H1 (cell line): ENCODE data around the gene SPATS2. TPM values are rescaled to one million over a fixed set of nuclear protein-coding genes. Genes with fewer than 3 reads are reported as not detected.

Source experiments
- CTCF ChIA-PET: fragments of 300-600 bp; sonication (Branson Sonifier 250); formaldehyde crosslinking; loops from one replicate; lab custom pipeline; 2021; ENCODE audit not compliant: partially characterized antibody; lab: Charles Lee
- POLR2A ChIA-PET: fragments of 300-600 bp; sonication (Branson Sonifier 250); formaldehyde crosslinking; loops from one replicate; lab custom pipeline; 2021; ENCODE audit warnings: inconsistent platforms; ENCODE audit not compliant: partially characterized antibody; lab: Charles Lee
- DNase-seq, 2 experiments: peaks; one replicate each; pipeline versions ENCODE4 v3.0.0 to v3.0.0-alpha.2; 2010 to 2022; ENCODE audit warnings: low spot score in 2 of 2, low read depth in 1 of 2, mixed read lengths in 1 of 2
- FAIRE-seq: peaks from 2 replicates; lab custom pipeline; 2011; peaks lifted over from hg19 to GRCh38; lab: Jason Lieb, UNC
- H2AFZ ChIP-seq: 2 replicates; pipeline ENCODE4 v1.8.1; 2012; ENCODE audit warnings: low read length, inconsistent platforms
- H2AK5ac ChIP-seq: 2 replicates; pipeline ENCODE4 v1.6.1; 2013; ENCODE audit warnings: low read depth, low read length
- H2BK120ac ChIP-seq: replicated peaks from 2 replicates; pipeline ENCODE3; 2013; ENCODE audit warnings: low read depth, low read length, inconsistent platforms
- H2BK12ac ChIP-seq: 2 replicates; pipeline ENCODE4 v1.6.1; 2013; ENCODE audit warnings: low read depth, low read length
- H2BK15ac ChIP-seq: 2 replicates; pipeline ENCODE4 v1.6.1; 2013; ENCODE audit warnings: low read length
- H2BK20ac ChIP-seq: 2 replicates; pipeline ENCODE4 v1.6.1; 2013; ENCODE audit warnings: low read length
- H2BK5ac ChIP-seq: 2 replicates; pipeline ENCODE4 v1.6.1; 2013; ENCODE audit warnings: low read depth, low read length
- H3K14ac ChIP-seq: 2 replicates; pipeline ENCODE4 v1.6.1; 2013; ENCODE audit warnings: inconsistent platforms; ENCODE audit not compliant: insufficient read length
- H3K18ac ChIP-seq: 2 replicates; pipeline ENCODE4 v1.6.1; 2013; ENCODE audit warnings: low read length; ENCODE audit errors: extremely low read depth
- H3K23ac ChIP-seq: 2 replicates; pipeline ENCODE4 v1.6.1; 2013; ENCODE audit warnings: inconsistent platforms; ENCODE audit not compliant: insufficient read length
- H3K23me2 ChIP-seq: 2 replicates; pipeline ENCODE4 v1.6.1; 2013; ENCODE audit warnings: low read depth, low read length
- H3K27ac ChIP-seq: 2 replicates; pipeline ENCODE4 v1.6.1; 2011; ENCODE audit warnings: low read depth, low read length, inconsistent platforms
- H3K27me3 ChIP-seq, 4 experiments: replicated peaks in 1 of 4; 1 replicate in 1 of 4; 2 replicates in 3 of 4; pipeline versions ENCODE4 v1.6.1 to v1.8.1; 2011 to 2013; ENCODE audit warnings: low read length in 3 of 4, mild to moderate bottlenecking in 3 of 4, inconsistent platforms in 2 of 4, mixed read lengths in 2 of 4, moderate library complexity in 1 of 4; ENCODE audit not compliant: control insufficient read depth in 3 of 4, insufficient read depth in 3 of 4; ENCODE audit errors: extremely low read depth in 1 of 4
- H3K36me3 ChIP-seq, 4 experiments: 2 replicates each; pipeline versions ENCODE4 v1.6.1 to v1.8.1; 2011 to 2013; ENCODE audit warnings: mild to moderate bottlenecking in 4 of 4, low read length in 3 of 4, moderate library complexity in 2 of 4, control low read depth in 1 of 4, inconsistent platforms in 1 of 4; ENCODE audit not compliant: insufficient read depth in 4 of 4, control insufficient read depth in 2 of 4
- H3K4ac ChIP-seq: replicated peaks from 2 replicates; pipeline ENCODE3; 2013; ENCODE audit warnings: low read length, low read depth, mixed read lengths, inconsistent platforms; ENCODE audit not compliant: insufficient read length
- H3K4me1 ChIP-seq, 4 experiments: replicated peaks in 1 of 4; 1 replicate in 1 of 4; 2 replicates in 3 of 4; pipeline versions ENCODE4 v1.6.1 to v1.8.1; 2011 to 2013; ENCODE audit warnings: low read length in 3 of 4, inconsistent platforms in 2 of 4, mixed read lengths in 1 of 4; ENCODE audit not compliant: insufficient read depth in 4 of 4, control insufficient read depth in 3 of 4
- H3K4me2 ChIP-seq, 2 experiments: 2 replicates each; pipeline versions ENCODE4 v1.6.1 to v1.8.1; 2011 to 2013; ENCODE audit warnings: low read depth in 2 of 2, low read length in 2 of 2, control low read depth in 1 of 2, inconsistent platforms in 1 of 2, mild to moderate bottlenecking in 1 of 2; ENCODE audit not compliant: insufficient read depth in 1 of 2
- H3K4me3 ChIP-seq, 4 experiments: fragments of 200-600, 300-600 bp in 1 of 4; sonication (generic), shearing (Covaris generic), sonication (Bioruptor Twin) in 1 of 4; 2 replicates each; pipeline versions ENCODE4 v1.5.1 to v1.8.1; 2011 to 2016; ENCODE audit warnings: low read length in 4 of 4, low read depth in 3 of 4, control low read depth in 2 of 4, inconsistent platforms in 2 of 4, mild to moderate bottlenecking in 2 of 4, mixed read lengths in 1 of 4, moderate library complexity in 1 of 4; ENCODE audit not compliant: insufficient read depth in 2 of 4; ENCODE audit errors: extremely low read depth in 1 of 4
- H3K56ac ChIP-seq: replicated peaks from 2 replicates; pipeline ENCODE3; 2013; ENCODE audit warnings: low read depth, mild to moderate bottlenecking, mixed read lengths, low read length, inconsistent platforms; ENCODE audit not compliant: insufficient read length
- H3K79me1 ChIP-seq: 2 replicates; pipeline ENCODE4 v1.6.1; 2013; ENCODE audit warnings: low read depth, low read length, control low read depth
- H3K79me2 ChIP-seq, 2 experiments: 2 replicates each; pipeline versions ENCODE4 v1.6.1 to v1.8.1; 2012 to 2013; ENCODE audit warnings: low read length in 2 of 2, mild to moderate bottlenecking in 2 of 2, inconsistent platforms in 1 of 2; ENCODE audit not compliant: insufficient read depth in 2 of 2, control insufficient read depth in 1 of 2
- H3K9ac ChIP-seq, 4 experiments: replicated peaks in 1 of 4; 1 replicate in 1 of 4; 2 replicates in 3 of 4; pipeline versions ENCODE4 v1.6.1 to v1.8.1; 2011 to 2013; ENCODE audit warnings: low read depth in 3 of 4, low read length in 3 of 4, control low read depth in 2 of 4, mild to moderate bottlenecking in 2 of 4, moderate library complexity in 2 of 4, inconsistent platforms in 1 of 4; ENCODE audit errors: extremely low read depth in 1 of 4
- H3K9me3 ChIP-seq, 2 experiments: 2 replicates each; pipeline versions ENCODE4 v1.6.1 to v1.8.1; 2012 to 2013; ENCODE audit warnings: mild to moderate bottlenecking in 2 of 2, moderate library complexity in 2 of 2, control low read depth in 1 of 2, inconsistent platforms in 1 of 2, low read depth in 1 of 2, low read length in 1 of 2, mixed read lengths in 1 of 2; ENCODE audit not compliant: insufficient read depth in 2 of 2
- H4K20me1 ChIP-seq, 2 experiments: replicated peaks in 1 of 2; 2 replicates each; pipeline versions ENCODE3 to v1.8.1; 2011 to 2013; ENCODE audit warnings: inconsistent platforms in 2 of 2, low read length in 2 of 2, mild to moderate bottlenecking in 1 of 2; ENCODE audit not compliant: insufficient read depth in 2 of 2, control insufficient read depth in 1 of 2
- H4K5ac ChIP-seq: 2 replicates; pipeline ENCODE4 v1.6.1; 2013; ENCODE audit warnings: low read length, low read depth, mixed read lengths, inconsistent platforms; ENCODE audit not compliant: insufficient read length
- H4K8ac ChIP-seq: 2 replicates; pipeline ENCODE4 v1.8.0; 2013; ENCODE audit warnings: mild to moderate bottlenecking, moderate library complexity, low read length, inconsistent platforms; ENCODE audit not compliant: insufficient read depth; ENCODE audit errors: extremely low read depth
- H4K91ac ChIP-seq: replicated peaks from 2 replicates; pipeline ENCODE3; 2013; ENCODE audit warnings: low read length, mixed read lengths, inconsistent platforms; ENCODE audit not compliant: insufficient read length
- CEBPB ChIP-seq: IDR thresholded peaks from 2 replicates; pipeline ENCODE4 v1.6.1; 2012; ENCODE audit warnings: low read depth, low read length
- CTCF ChIP-seq, 3 experiments: IDR thresholded peaks; 1 replicate in 2 of 3; 2 replicates in 1 of 3; pipeline versions ENCODE4 v1.5.1 to v1.6.1; 2011; ENCODE audit warnings: low read length in 3 of 3, mild to moderate bottlenecking in 3 of 3, inconsistent platforms in 2 of 3, low read depth in 1 of 3, moderate library complexity in 1 of 3; ENCODE audit not compliant: insufficient read depth in 1 of 3; ENCODE audit errors: control extremely low read depth in 1 of 3
- HDAC6 ChIP-seq: IDR thresholded peaks from one replicate; pipeline ENCODE4 v1.7.1; 2012; ENCODE audit warnings: low read depth, mild to moderate bottlenecking, inconsistent platforms, low read length, moderate library complexity
- KDM4A ChIP-seq: IDR thresholded peaks from one replicate; pipeline ENCODE4 v1.7.1; 2012; ENCODE audit warnings: low read depth, mild to moderate bottlenecking, moderate library complexity, low read length, inconsistent platforms; ENCODE audit not compliant: severe bottlenecking
- NANOG ChIP-seq: IDR thresholded peaks from 2 replicates; pipeline ENCODE4 v1.6.1; 2011; ENCODE audit warnings: low read length, low read depth, mild to moderate bottlenecking, inconsistent platforms; ENCODE audit not compliant: insufficient read depth, poor library complexity, severe bottlenecking
- POLR2A ChIP-seq, 2 experiments: IDR thresholded peaks; 1 replicate in 1 of 2; 2 replicates in 1 of 2; pipeline ENCODE4 v1.6.1; 2011; ENCODE audit warnings: low read depth in 2 of 2, low read length in 2 of 2, mild to moderate bottlenecking in 2 of 2; ENCODE audit errors: control extremely low read depth in 1 of 2
- POLR2AphosphoS5 ChIP-seq: IDR thresholded peaks from 2 replicates; pipeline ENCODE4 v1.6.1; 2011; ENCODE audit warnings: low read depth, low read length
- POU5F1 ChIP-seq: IDR thresholded peaks from 2 replicates; pipeline ENCODE4 v1.6.1; 2011; ENCODE audit warnings: low read depth, mild to moderate bottlenecking, low read length, moderate library complexity
- RAD21 ChIP-seq, 2 experiments: IDR thresholded peaks in 1 of 2; conservative IDR thresholded peaks in 1 of 2; 2 replicates each; pipeline ENCODE4 v1.6.1; 2011; ENCODE audit warnings: low read depth in 2 of 2, low read length in 2 of 2, improper control_type of control experiment in 1 of 2, inconsistent platforms in 1 of 2, mild to moderate bottlenecking in 1 of 2, moderate library complexity in 1 of 2
- RFX5 ChIP-seq: IDR thresholded peaks from 2 replicates; pipeline ENCODE4 v1.6.1; 2011; ENCODE audit warnings: low read depth, low read length, improper control_type of control experiment, borderline replicate concordance
- SP4 ChIP-seq: IDR thresholded peaks from 2 replicates; pipeline ENCODE4 v1.6.1; 2012; ENCODE audit warnings: low read length, inconsistent platforms
- TBP ChIP-seq: IDR thresholded peaks from 2 replicates; pipeline ENCODE4 v1.6.1; 2011; ENCODE audit warnings: low read depth, low read length, improper control_type of control experiment
- YY1 ChIP-seq: IDR thresholded peaks from 2 replicates; pipeline ENCODE4 v1.6.1; 2011; ENCODE audit warnings: low read depth, mild to moderate bottlenecking, low read length
- WGBS, 2 experiments: shearing (Covaris generic) in 1 of 2; methylation state at CpG; one replicate each; pipeline versions ENCODE4 v1.1.6 to v1.1.7; 2013 to 2015; ENCODE audit warnings: low lambda C conversion rate in 2 of 2, mixed read lengths in 2 of 2, inconsistent platforms in 1 of 2, low coverage in 1 of 2, missing lambda C conversion rate in 1 of 2; ENCODE audit not compliant: insufficient replicate concordance in 2 of 2, insufficient coverage in 1 of 2, insufficient read length in 1 of 2; ENCODE audit errors: extremely low coverage in 1 of 2, missing lambda C conversion rate in 1 of 2; 5-methylcytosine and 5-hydroxymethylcytosine counted together
- polyA plus RNA-seq, 7 experiments: library from polyadenylated mRNA; depleted of rRNA in 3 of 7; stranded (reverse) in 5 of 7; unstranded in 2 of 7; fragments of >200 nt in 5 of 7; fragments of 200-250 nt in 2 of 7; gene quantifications; 1 replicate in 5 of 7; 2 replicates in 1 of 7; 4 replicates in 1 of 7; pipeline versions ENCODE4 v1.2.1 to v1.2.3, GENCODE V29; 2011 to 2013; ENCODE audit warnings: missing spikeins in 2 of 7, mixed read lengths in 2 of 7
- total RNA-seq: library from RNA; stranded (reverse); fragmentation: NEBNext Ultra II Directional; extraction: Animal tissue kit (Norgen Biotek cat#: 25700); gene quantifications from 2 replicates; pipeline ENCODE4 v1.2.1, GENCODE V29; 2021

SPATS2 gene
- total and polyA plus RNA-seq, 2 of the 8 experiments (the other 6 are each of a cell fraction or from before 2014, with no cell fraction given), result 19.2 to 24.5 TPM

DNA sequence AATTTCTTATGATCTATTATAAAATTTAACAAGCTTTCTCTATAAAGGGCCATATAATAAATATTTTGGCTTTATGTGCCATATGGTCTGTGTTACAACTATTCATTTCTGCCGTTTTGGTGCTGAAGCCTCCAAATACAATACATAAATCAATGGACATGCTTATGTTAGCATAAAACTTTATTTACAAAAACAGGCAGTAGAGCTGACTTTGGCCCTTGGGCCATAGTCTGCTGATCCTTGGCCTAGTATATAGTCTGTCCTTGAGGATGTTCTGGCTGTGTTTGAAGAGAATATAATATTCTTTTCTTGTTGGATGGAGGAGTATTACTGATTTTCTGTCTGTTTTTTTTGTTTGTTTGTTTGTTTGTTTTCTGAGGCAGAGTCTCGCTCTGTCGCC lies 81.6 kb downstream of the SPATS2 start:
- 93% methylated on average over 3 of the region's 3 CpGs; no CpG with 5 or more reads in 1 of the 2 experiments for WGBS, 2 experiments
- CTCF ChIA-PET, result no interaction called here
- no peaks in the 10 kb centered on the region for H4K20me1 ChIP-seq
- TF ChIP-seq KDM4A, result no peak
- no peak for TF ChIP-seq CTCF (IDR thresholded peaks at IDR 0.05; ENCODE audit: control extremely low read depth in 1 of 3, insufficient read depth in 1 of 3, low read depth in 1 of 3, low read length in 3 of 3)
- TF ChIP-seq NANOG, result no peak
- no peak for TF ChIP-seq RFX5
- TF ChIP-seq POLR2AphosphoS5, result no peak
- TF ChIP-seq POU5F1, result no peak
- no peak for TF ChIP-seq HDAC6
- TF ChIP-seq RAD21 (IDR thresholded peaks at IDR 0.05 in 1 of 2, conservative IDR thresholded peaks at IDR 0.05 in 1 of 2; ENCODE audit: low read depth in 2 of 2, low read length in 2 of 2), result no peak
- TF ChIP-seq SP4, result no peak
- no peak for TF ChIP-seq TBP
- TF ChIP-seq YY1, result no peak
- TF ChIP-seq POLR2A (IDR thresholded peaks at IDR 0.05; ENCODE audit: control extremely low read depth in 1 of 2, low read depth in 2 of 2, low read length in 2 of 2), result no peak
- TF ChIP-seq CEBPB, result no peak

More for the DNA sequence above, 81.6 kb downstream of the SPATS2 start:
- POLR2A ChIA-PET, result no interaction called here
- Histone ChIP-seq H4K5ac (no peak overlapping the region), H2BK120ac (no peak overlapping the region), H3K27me3 (no peaks in the 10 kb centered on the region), H3K4me1 (no peaks in the 10 kb centered on the region), H2BK15ac (no peak overlapping the region), H3K4me3 (no peak overlapping the region), H3K79me2 (peaks cover 0 to 4% of the 10 kb centered on the region in 2 experiments; a peak in 2 of 4 replicates), H3K79me1 (no peaks in the 10 kb centered on the region), H3K36me3 (no peaks in the 10 kb centered on the region; a peak in 1 of 8 replicates), H3K27ac (no peak overlapping the region), H2BK5ac (no peak overlapping the region), H4K91ac (no peak overlapping the region), H3K23me2 (no peaks in the 10 kb centered on the region), H2AK5ac (no peak overlapping the region), H3K4ac (no peak overlapping the region), H3K9me3 (no peaks in the 10 kb centered on the region), H3K9ac (no peak overlapping the region), H3K14ac (no peak overlapping the region), H4K8ac (no peak overlapping the region), H3K56ac (no peak overlapping the region), H2BK12ac (no peak overlapping the region), H3K23ac (no peak overlapping the region), H3K18ac (no peak overlapping the region), H3K4me2 (no peak overlapping the region), H2BK20ac (no peak overlapping the region), H2AFZ (no peak overlapping the region)
- FAIRE-seq (no peak), DNase-seq (no peak)
